ENCODE measurements around the gene POU2F1. TPM values are rescaled to one million over a fixed set of nuclear protein-coding genes. Genes with fewer than 3 reads are reported as not detected.

The POU2F1 gene
- total and polyA plus RNA-seq, 2 donors (not counting 3 experiments of a cell fraction or from before 2014, with no cell fraction given): 6.0 to 12.9 TPM

DNA sequence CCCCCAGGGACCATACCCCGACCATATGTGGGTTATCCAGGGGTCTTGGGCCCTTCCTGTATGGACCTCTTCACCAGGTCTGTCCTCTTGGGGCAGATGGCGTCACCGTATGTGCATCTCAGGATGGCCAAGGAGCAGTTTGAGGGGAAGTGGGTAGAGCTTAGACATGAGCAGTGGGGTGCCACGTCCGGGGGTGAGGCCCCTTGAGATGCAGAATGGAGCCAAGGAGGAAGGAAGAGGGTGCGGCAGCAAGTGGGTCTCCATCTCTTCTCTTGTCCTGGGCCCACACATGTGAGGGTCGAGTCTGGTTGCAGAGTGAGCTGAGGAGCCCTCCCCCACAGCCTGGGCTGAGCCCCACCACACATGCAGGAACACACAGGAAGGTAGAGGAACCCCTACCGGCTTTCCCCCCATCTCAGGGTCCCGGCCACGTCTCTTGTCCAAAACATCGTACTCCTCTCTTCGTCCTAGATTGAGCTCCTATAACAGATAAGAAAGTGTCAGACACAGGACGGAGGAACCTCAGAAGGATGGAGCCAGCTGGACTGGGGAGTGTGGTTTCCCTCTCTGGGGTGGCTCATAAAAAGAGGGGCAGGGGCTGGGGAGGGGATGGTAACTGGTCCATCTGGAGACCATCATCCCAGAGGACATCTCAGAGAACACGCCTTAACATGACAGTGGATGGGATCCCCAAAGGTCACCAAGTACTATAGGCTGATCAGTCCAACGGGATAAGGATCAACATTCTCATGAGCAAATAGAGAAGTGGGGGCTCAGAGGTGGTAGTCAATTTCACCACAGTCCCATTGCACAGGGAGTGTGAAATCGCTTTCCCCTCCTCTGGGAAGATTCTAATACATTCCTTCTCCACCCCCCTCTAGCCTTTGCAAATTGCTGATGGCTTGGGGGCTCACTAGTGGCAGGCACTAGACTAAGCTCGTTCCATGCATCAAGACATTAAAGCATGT lies 217.8 kb downstream of the POU2F1 start:
- Histone ChIP-seq H3K4me3 (replicated peaks in 1 of 3; ENCODE audit: insufficient read depth in 1 of 3, low read depth in 1 of 3, low read length in 3 of 3) (no peak overlapping the region), H3K9me3 (replicated peaks; ENCODE audit: control insufficient read depth, insufficient read depth, low read length) (no peaks in the 10 kb centered on the region), H3K36me3 (ENCODE audit: control insufficient read depth in 2 of 2, extremely low read depth in 1 of 2, insufficient read depth in 2 of 2, low read length in 2 of 2) (no peaks in the 10 kb centered on the region), H4K20me1 (replicated peaks; ENCODE audit: control insufficient read depth, extremely low read depth, insufficient read depth, low read length) (no peaks in the 10 kb centered on the region), H3K4me1 (ENCODE audit: control insufficient read depth, extremely low read depth, insufficient read depth, low read length) (no peaks in the 10 kb centered on the region), H2AFZ (ENCODE audit: low read depth, low read length) (no peak overlapping the region), H3K27me3 (ENCODE audit: control insufficient read depth in 2 of 2, insufficient read depth in 2 of 2, low read length in 2 of 2) (no peaks in the 10 kb centered on the region), H3K27ac (ENCODE audit: insufficient read depth, low read depth, low read length) (no peak overlapping the region), H3K4me2 (ENCODE audit: insufficient read depth, low read length) (peak overlapping the region; percentile 27), H3K9ac (replicated peaks; ENCODE audit: extremely low read depth, insufficient read depth, low read length) (no peak overlapping the region), H3K79me2 (ENCODE audit: control insufficient read depth, insufficient read depth, low read length) (no peaks in the 10 kb centered on the region), H3K9me1 (replicated peaks; ENCODE audit: control insufficient read depth, extremely low read depth, insufficient read depth, low read length) (no peaks in the 10 kb centered on the region)
- TF ChIP-seq MYC (IDR thresholded peaks at IDR 0.05; ENCODE audit: low read depth, low read length): no peak
- TF ChIP-seq GATA2 (IDR thresholded peaks at IDR 0.05; ENCODE audit: insufficient read depth, insufficient read length, low read depth, low read length): no peak
- TF ChIP-seq POLR2AphosphoS5 (IDR thresholded peaks at IDR 0.05; ENCODE audit: insufficient read depth, low read depth, low read length): no peak
- TF ChIP-seq, protein P1, sequence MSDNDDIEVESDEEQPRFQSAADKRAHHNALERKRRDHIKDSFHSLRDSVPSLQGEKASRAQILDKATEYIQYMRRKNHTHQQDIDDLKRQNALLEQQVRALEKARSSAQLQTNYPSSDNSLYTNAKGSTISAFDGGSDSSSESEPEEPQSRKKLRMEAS (IDR thresholded peaks at IDR 0.05; ENCODE audit: insufficient read depth, insufficient read length): no peak
- TF ChIP-seq EZH2 (IDR thresholded peaks at IDR 0.05; ENCODE audit: borderline replicate concordance, low read depth, low read length, severe bottlenecking): no peak
- TF ChIP-seq, protein P2, sequence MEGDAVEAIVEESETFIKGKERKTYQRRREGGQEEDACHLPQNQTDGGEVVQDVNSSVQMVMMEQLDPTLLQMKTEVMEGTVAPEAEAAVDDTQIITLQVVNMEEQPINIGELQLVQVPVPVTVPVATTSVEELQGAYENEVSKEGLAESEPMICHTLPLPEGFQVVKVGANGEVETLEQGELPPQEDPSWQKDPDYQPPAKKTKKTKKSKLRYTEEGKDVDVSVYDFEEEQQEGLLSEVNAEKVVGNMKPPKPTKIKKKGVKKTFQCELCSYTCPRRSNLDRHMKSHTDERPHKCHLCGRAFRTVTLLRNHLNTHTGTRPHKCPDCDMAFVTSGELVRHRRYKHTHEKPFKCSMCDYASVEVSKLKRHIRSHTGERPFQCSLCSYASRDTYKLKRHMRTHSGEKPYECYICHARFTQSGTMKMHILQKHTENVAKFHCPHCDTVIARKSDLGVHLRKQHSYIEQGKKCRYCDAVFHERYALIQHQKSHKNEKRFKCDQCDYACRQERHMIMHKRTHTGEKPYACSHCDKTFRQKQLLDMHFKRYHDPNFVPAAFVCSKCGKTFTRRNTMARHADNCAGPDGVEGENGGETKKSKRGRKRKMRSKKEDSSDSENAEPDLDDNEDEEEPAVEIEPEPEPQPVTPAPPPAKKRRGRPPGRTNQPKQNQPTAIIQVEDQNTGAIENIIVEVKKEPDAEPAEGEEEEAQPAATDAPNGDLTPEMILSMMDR (IDR thresholded peaks at IDR 0.05; ENCODE audit: extremely low read depth in 1 of 2, insufficient read depth in 1 of 2, low read depth in 1 of 2, low read length in 2 of 2): no peak
- no peak for TF ChIP-seq JUN (IDR thresholded peaks at IDR 0.05; ENCODE audit: borderline replicate concordance, insufficient read depth, insufficient read length, low read depth)
- TF ChIP-seq POLR2A (IDR thresholded peaks at IDR 0.05; ENCODE audit: low read depth, low read length): no peak
- no peak for TF ChIP-seq FOS (IDR thresholded peaks at IDR 0.05; ENCODE audit: borderline replicate concordance, insufficient read depth, low read length)
- ChIA-PET POLR2A (no interaction called here), CTCF (interaction anchor here (1.0 to 7.5 kb wide), 3 partner anchors 169 to 528 kb away, joined by 3 to 162 read pairs (median 4); no protein-coding TSS in a partner anchor)
- no peak for FAIRE-seq
- BruUV-seq (replicated peaks): no TSS peak
- DNase-seq (ENCODE audit: low read depth, low spot score): no peak
- intact Hi-C loops (cut with micrococcal nuclease) (no loop called here), dilution Hi-C loops (cut with MboI; ENCODE audit: extremely low pct_ligation_motif_present, low sequenced_read_pairs) (no loop called here)
